IMR-90 (cell line): ENCODE data around the gene UBR7. TPM values are rescaled to one million over a fixed set of nuclear protein-coding genes. Genes with fewer than 3 reads are reported as not detected.

Experiments used
- ATAC-seq: fragments of 200-7000 bp; cut with Tn5 transposase; 2 replicates; pipeline ENCODE4 v1.9.1; 2020; ENCODE audit warnings: low read depth, mild to moderate bottlenecking, moderate library complexity
- BruUV-seq: library from RNA; stranded (reverse); fragments of 400-500 nt; replicated peaks from 2 replicates; lab custom pipeline; 2021; lab: Mats Ljungman, UMichigan
- CTCF ChIA-PET: fragments of 300-600 bp; formaldehyde crosslinking; extraction: SDS; loops from one replicate; lab custom pipeline; 2021; ENCODE audit warnings: antibody characterized with exemption; lab: Yijun Ruan, JAX
- POLR2A ChIA-PET: fragments of 300-600 bp; sonication (Branson Sonifier 250); formaldehyde crosslinking; loops from one replicate; lab custom pipeline; 2022; ENCODE audit warnings: antibody characterized with exemption; ENCODE audit not compliant: unreplicated experiment; lab: Charles Lee
- DNase-seq: peaks from one replicate; pipeline ENCODE4 v3.0.0; 2013
- H2AFZ ChIP-seq: replicated peaks from 2 replicates; pipeline ENCODE3; 2013; ENCODE audit warnings: low read length, mild to moderate bottlenecking; ENCODE audit not compliant: poor library complexity
- H2AK5ac ChIP-seq: 2 replicates; pipeline ENCODE4 v1.6.1; 2013; ENCODE audit warnings: low read depth, low read length, inconsistent platforms
- H2AK9ac ChIP-seq: replicated peaks from 2 replicates; pipeline ENCODE3; 2013; ENCODE audit warnings: mild to moderate bottlenecking, low read depth, low read length, moderate library complexity; ENCODE audit not compliant: poor library complexity
- H2BK120ac ChIP-seq: 2 replicates; pipeline ENCODE4 v1.6.1; 2013; ENCODE audit warnings: low read depth, low read length, inconsistent platforms
- H2BK15ac ChIP-seq: 3 replicates; pipeline ENCODE4 v1.6.1; 2013; ENCODE audit warnings: low read depth, low read length, inconsistent platforms
- H2BK20ac ChIP-seq: 2 replicates; pipeline ENCODE4 v1.6.1; 2013; ENCODE audit warnings: low read depth, mild to moderate bottlenecking, inconsistent platforms, low read length, moderate library complexity
- H2BK5ac ChIP-seq: 2 replicates; pipeline ENCODE4 v1.6.1; 2013; ENCODE audit warnings: mild to moderate bottlenecking, low read depth, low read length, inconsistent platforms; ENCODE audit not compliant: poor library complexity, severe bottlenecking
- H3K14ac ChIP-seq: replicated peaks from 2 replicates; pipeline ENCODE4 v1.6.1; 2013; ENCODE audit warnings: low read depth, low read length, inconsistent platforms
- H3K18ac ChIP-seq: 2 replicates; pipeline ENCODE4 v1.6.1; 2013; ENCODE audit warnings: low read depth, low read length, control low read depth
- H3K23ac ChIP-seq: 2 replicates; pipeline ENCODE4 v1.6.1; 2013; ENCODE audit warnings: low read depth, low read length, inconsistent platforms
- H3K27ac ChIP-seq: 2 replicates; pipeline ENCODE4 v1.5.1; 2013; ENCODE audit warnings: mild to moderate bottlenecking, control low read depth, low read length; ENCODE audit not compliant: insufficient read depth
- H3K27me3 ChIP-seq: 2 replicates; pipeline ENCODE4 v1.6.1; 2013; ENCODE audit warnings: low read length; ENCODE audit not compliant: control insufficient read depth, insufficient read depth
- H3K36me3 ChIP-seq: 2 replicates; pipeline ENCODE4 v1.6.1; 2013; ENCODE audit warnings: low read length, mixed read lengths; ENCODE audit not compliant: control insufficient read depth, insufficient read depth
- H3K4ac ChIP-seq: 2 replicates; pipeline ENCODE4 v1.6.1; 2013; ENCODE audit warnings: low read depth, low read length, inconsistent platforms
- H3K4me1 ChIP-seq: 2 replicates; pipeline ENCODE4 v1.6.1; 2013; ENCODE audit warnings: low read length, mixed read lengths; ENCODE audit not compliant: control insufficient read depth, insufficient read depth
- H3K4me2 ChIP-seq: 2 replicates; pipeline ENCODE4 v1.6.1; 2013; ENCODE audit warnings: low read depth, mild to moderate bottlenecking, control low read depth, low read length, moderate library complexity
- H3K4me3 ChIP-seq: 2 replicates; pipeline ENCODE4 v1.5.1; 2013; ENCODE audit warnings: low read depth, mild to moderate bottlenecking, control low read depth, low read length, moderate library complexity; ENCODE audit not compliant: insufficient read depth
- H3K56ac ChIP-seq: 2 replicates; pipeline ENCODE4 v1.6.1; 2013; ENCODE audit warnings: low read length, inconsistent platforms; ENCODE audit not compliant: insufficient read depth; ENCODE audit errors: extremely low read depth
- H3K79me1 ChIP-seq, 2 experiments: 2 replicates each; pipeline ENCODE4 v1.6.1; 2013; ENCODE audit warnings: low read length in 2 of 2, inconsistent platforms in 1 of 2, low read depth in 1 of 2
- H3K9ac ChIP-seq: 2 replicates; pipeline ENCODE4 v1.6.1; 2013; ENCODE audit warnings: low read depth, low read length, control low read depth
- H3K9me1 ChIP-seq: 2 replicates; pipeline ENCODE4 v1.6.1; 2013; ENCODE audit warnings: low read length, inconsistent platforms; ENCODE audit not compliant: insufficient read depth
- H3K9me3 ChIP-seq: 2 replicates; pipeline ENCODE4 v1.6.1; 2013; ENCODE audit warnings: low read length; ENCODE audit not compliant: control insufficient read depth, insufficient read depth
- H4K20me1 ChIP-seq: 2 replicates; pipeline ENCODE4 v1.6.1; 2013; ENCODE audit warnings: low read length, inconsistent platforms; ENCODE audit not compliant: insufficient read depth
- H4K5ac ChIP-seq: 2 replicates; pipeline ENCODE4 v1.6.1; 2013; ENCODE audit warnings: mild to moderate bottlenecking, low read depth, low read length, control low read depth
- H4K8ac ChIP-seq, 2 experiments: 2 replicates each; pipeline ENCODE4 v1.6.1; 2013; ENCODE audit warnings: low read depth in 2 of 2, low read length in 2 of 2, control low read depth in 1 of 2, inconsistent platforms in 1 of 2
- H4K91ac ChIP-seq: 2 replicates; pipeline ENCODE4 v1.6.1; 2013; ENCODE audit warnings: low read depth, low read length, inconsistent platforms; ENCODE audit not compliant: insufficient read depth
- BHLHE40 ChIP-seq: fragments of 150-350 bp; IDR thresholded peaks from 2 replicates; pipeline ENCODE4 v1.6.1; 2016; ENCODE audit warnings: mild to moderate bottlenecking, low read depth, low read length
- CEBPB ChIP-seq: IDR thresholded peaks from 2 replicates; pipeline ENCODE4 v1.6.1; 2012; ENCODE audit warnings: low read depth, low read length, improper control_type of control experiment
- ELK1 ChIP-seq: fragments of 150-350 bp; IDR thresholded peaks from 2 replicates; pipeline ENCODE4 v1.6.1; 2016; ENCODE audit warnings: low read depth, mild to moderate bottlenecking, low read length, moderate library complexity, borderline replicate concordance
- MXI1 ChIP-seq: IDR thresholded peaks from 2 replicates; pipeline ENCODE4 v1.6.1; 2012; ENCODE audit warnings: low read depth, mild to moderate bottlenecking, low read length, moderate library complexity, borderline replicate concordance
- NFE2L2 ChIP-seq: fragments of 150-350 bp; IDR thresholded peaks from 2 replicates; pipeline ENCODE4 v1.6.1; 2016; ENCODE audit warnings: low read depth, mild to moderate bottlenecking, low read length
- RFX5 ChIP-seq: IDR thresholded peaks from 2 replicates; pipeline ENCODE4 v1.8.0; 2012; ENCODE audit warnings: low read depth, mild to moderate bottlenecking, low read length, moderate library complexity
- SMC3 ChIP-seq: fragments of 150-350 bp; IDR thresholded peaks from 2 replicates; pipeline ENCODE4 v1.6.1; 2016; ENCODE audit warnings: low read depth, mild to moderate bottlenecking, antibody characterized with exemption, low read length, moderate library complexity
- WGBS, 2 experiments: methylation state at CpG; one replicate each; pipeline versions ENCODE4 v1.1.5 to v1.1.7; 2013; ENCODE audit warnings: missing lambda C conversion rate in 2 of 2; ENCODE audit not compliant: insufficient read length in 1 of 2; ENCODE audit errors: extremely low coverage in 2 of 2; 5-methylcytosine and 5-hydroxymethylcytosine counted together
- dilution Hi-C: fragments of 300-500 bp; cut with HindIII; formaldehyde crosslinking; loops from one replicate; pipeline ENCODE4 v1.14.3; 2018; ENCODE audit warnings: low sequenced_read_pairs; ENCODE audit not compliant: unreplicated experiment
- in situ Hi-C: fragments of 300-500 bp; cut with MboI; formaldehyde crosslinking; loops from 3 replicates; pipeline ENCODE4 v1.14.3; 2019; ENCODE audit warnings: low sequenced_read_pairs, inconsistent platforms, mixed read lengths
- intact Hi-C: fragments of 100-400 bp; cut with micrococcal nuclease; formaldehyde crosslinking; loops from 2 replicates; pipeline ENCODE4 v1.10.0; 2022
- polyA plus RNA-seq, 3 experiments: library from polyadenylated mRNA; depleted of rRNA; stranded (reverse); fragments of >200 nt; gene quantifications; 2 replicates each; pipeline ENCODE4 v1.2.3, GENCODE V29; 2012; ENCODE audit warnings: low replicate concordance in 1 of 3
- total RNA-seq: library from RNA; depleted of rRNA; stranded (reverse); fragments of >200 nt; gene quantifications from 2 replicates; pipeline ENCODE4 v1.2.3, GENCODE V29; 2012

Gene UBR7
- total and polyA plus RNA-seq, 2 of the 4 experiments (the other 2 are of a cell fraction), result 24.2 to 29.4 TPM

GRCh38 chr14:93262446-93262845 lies 55.4 kb downstream of the UBR7 start:
- TF ChIP-seq RFX5, result no peak
- TF ChIP-seq SMC3, result no peak
- TF ChIP-seq MXI1, result no peak
- no peak for TF ChIP-seq NFE2L2
- TF ChIP-seq ELK1, result no peak
- no peak for TF ChIP-seq BHLHE40
- no peak for TF ChIP-seq CEBPB
- Histone ChIP-seq H2AK9ac (no peak overlapping the region), H4K20me1 (peaks cover 4% of the 10 kb centered on the region; the same call in 1 of the 2 replicates), H4K8ac (no peak overlapping the region), H2AFZ (no peak overlapping the region), H4K5ac (no peak overlapping the region), H2BK15ac (no peak overlapping the region), H2BK5ac (no peak overlapping the region), H3K9me1 (peaks cover 3% of the 10 kb centered on the region; the same call in 1 of the 2 replicates), H3K56ac (no peak overlapping the region), H3K4me3 (no peak overlapping the region), H3K4me1 (peaks cover 17% of the 10 kb centered on the region), H3K23ac (no peak overlapping the region), H3K36me3 (peaks cover 4% of the 10 kb centered on the region), H3K14ac (no peak overlapping the region), H2BK120ac (no peak overlapping the region), H4K91ac (no peak overlapping the region), H2BK20ac (no peak overlapping the region), H3K4me2 (no peak overlapping the region), H3K4ac (no peak overlapping the region), H3K27me3 (no peaks in the 10 kb centered on the region), H3K27ac (no peak overlapping the region), H3K79me1 (peaks cover 28 to 51% of the 10 kb centered on the region in 2 experiments), H2AK5ac (no peak overlapping the region), H3K18ac (no peak overlapping the region), H3K9ac (no peak overlapping the region), H3K9me3 (no peaks in the 10 kb centered on the region)
- intact Hi-C loops, result no loop called here
- WGBS, 2 experiments, result no CpG with 5 or more reads among the region's 2 CpGs
- ChIA-PET POLR2A (no interaction called here), CTCF (interaction anchor here (0.6 kb wide), 1 partner anchor 170 kb away, joined by 3 read pairs; no protein-coding TSS in a partner anchor)
- BruUV-seq, result no TSS peak
- ATAC-seq (no peak), DNase-seq (no peak)
- dilution Hi-C loops, result no loop called here
- in situ Hi-C loops, result no loop called here
